Natural killer cell (primary cell): ENCODE measurements around the gene ARHGAP24. TPM values are rescaled to one million over a fixed set of nuclear protein-coding genes. Genes with fewer than 3 reads are reported as not detected.

Experiments
- ATAC-seq, 3 donors: fragments of 150-1000 bp in 2 of 3; fragments of 200-7000 bp in 1 of 3; cut with Tn5 transposase; 1 replicate in 1 of 3; 2 replicates in 2 of 3; pipeline ENCODE4 v1.10.0; 2021; ENCODE audit warnings: mild to moderate bottlenecking in 2 of 3, moderate library complexity in 2 of 3
- DNase-seq, 2 donors: peaks; one replicate each; pipeline versions ENCODE4 v3.0.0 to v3.0.0-alpha.2; 2013 to 2021; ENCODE audit warnings: mixed read lengths in 1 of 2
- H3K27ac ChIP-seq: one replicate; pipeline ENCODE4 v1.5.1; 2013; ENCODE audit warnings: mild to moderate bottlenecking, low read length
- H3K27me3 ChIP-seq: one replicate; pipeline ENCODE4 v1.6.1; 2013; ENCODE audit warnings: low read length; ENCODE audit not compliant: control insufficient read depth, insufficient read depth
- H3K36me3 ChIP-seq: one replicate; pipeline ENCODE4 v1.6.1; 2013; ENCODE audit warnings: low read length; ENCODE audit not compliant: control insufficient read depth, insufficient read depth
- H3K4me1 ChIP-seq: one replicate; pipeline ENCODE4 v1.6.1; 2013; ENCODE audit warnings: low read length; ENCODE audit not compliant: control insufficient read depth, insufficient read depth
- H3K4me3 ChIP-seq: one replicate; pipeline ENCODE4 v1.5.1; 2013; ENCODE audit warnings: low read length
- H3K9me3 ChIP-seq: one replicate; pipeline ENCODE4 v1.6.1; 2013; ENCODE audit warnings: low read length; ENCODE audit not compliant: control insufficient read depth, insufficient read depth
- H3K27ac Mint-ChIP-seq, 2 donors: one replicate each; pipeline ENCODE4 v1.8.0; 2022; ENCODE audit warnings: mild to moderate bottlenecking in 2 of 2, mixed read lengths in 2 of 2, moderate library complexity in 1 of 2
- H3K27me3 Mint-ChIP-seq, 2 donors: one replicate each; pipeline ENCODE4 v1.8.0; 2022; ENCODE audit warnings: low read depth in 2 of 2, mixed read lengths in 2 of 2
- H3K36me3 Mint-ChIP-seq: one replicate; pipeline ENCODE4 v1.8.0; 2022; ENCODE audit warnings: mixed read lengths
- H3K4me1 Mint-ChIP-seq, 2 donors: one replicate each; pipeline ENCODE4 v1.8.0; 2022; ENCODE audit warnings: mixed read lengths in 2 of 2
- H3K4me3 Mint-ChIP-seq: one replicate; pipeline ENCODE4 v1.8.0; 2022; ENCODE audit warnings: mild to moderate bottlenecking, moderate library complexity, mixed read lengths
- H3K9me3 Mint-ChIP-seq, 2 donors: one replicate each; pipeline ENCODE4 v1.8.0; 2022; ENCODE audit warnings: mixed read lengths in 2 of 2
- WGBS: methylation state at CpG from one replicate; pipeline ENCODE4 v1.1.7; 2013; ENCODE audit warnings: missing lambda C conversion rate; ENCODE audit not compliant: insufficient coverage; 5-methylcytosine and 5-hydroxymethylcytosine counted together
- intact Hi-C: fragments of 100-400 bp; cut with micrococcal nuclease; formaldehyde crosslinking; loops from one replicate; pipeline ENCODE4 v1.14.2; 2022
- total RNA-seq, 4 donors: library from RNA; stranded (reverse); fragments of 120-200 nt in 1 of 4; gene quantifications; one replicate each; pipeline versions ENCODE4 v1.2.3 to v1.2.4, GENCODE V29; 2013 to 2022
- TF ChIP-seq, protein P1 (sequence below): fragments of 200-600 bp; IDR thresholded peaks from one replicate; pipeline ENCODE4 v1.8.0; 2022; ENCODE audit warnings: antibody characterized with exemption

ARHGAP24 gene
- total RNA-seq, 3 donors from 2014 or later (not counting 1 experiment from before 2014, with no cell fraction given) = 1.7 to 3.6 (median 1.7) TPM

DNA sequence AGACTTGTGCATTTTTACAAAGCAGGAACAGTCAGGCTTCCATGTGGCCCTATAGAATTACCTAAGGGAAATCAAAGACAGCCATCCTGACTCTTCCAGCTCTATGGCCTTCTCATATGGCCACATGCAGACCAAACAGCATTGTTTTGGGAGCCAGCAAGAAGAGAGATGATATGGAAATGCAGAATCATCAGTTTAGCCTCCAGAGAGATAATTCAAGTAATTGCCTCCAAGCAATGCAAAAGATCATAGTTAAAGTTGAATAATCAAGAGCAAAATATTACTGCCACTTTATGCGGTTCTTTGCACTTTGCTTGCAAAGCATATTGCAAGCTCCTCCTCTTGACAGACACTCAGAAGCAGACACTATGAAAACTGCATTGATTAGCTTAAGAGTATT, 207.4 kb downstream of the ARHGAP24 start:
- intact Hi-C loops = no loop called here
- H3K4me1 Mint-ChIP-seq = no peaks in the 10 kb centered on the region
- no peaks in the 10 kb centered on the region for H3K27me3 ChIP-seq

DNA sequence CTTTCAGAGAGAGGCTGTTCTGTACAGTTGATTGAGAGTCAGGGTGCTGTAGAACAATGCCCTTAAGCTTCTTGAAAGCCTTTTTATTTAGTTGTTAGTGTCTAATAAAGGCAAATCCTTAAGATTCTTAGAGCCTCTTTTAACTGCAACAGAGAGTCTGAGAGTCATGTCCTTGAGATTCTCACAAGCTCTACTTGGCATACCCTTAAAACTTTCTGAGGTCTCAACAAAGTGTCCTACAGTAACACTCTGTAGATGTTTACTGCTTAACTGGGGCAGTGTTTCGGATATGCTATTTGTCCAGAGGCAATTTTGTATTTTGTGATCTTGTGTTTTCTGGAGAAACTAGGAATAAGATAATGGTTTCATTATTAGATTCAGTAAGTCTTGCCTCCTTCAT, 209.7 kb downstream of the ARHGAP24 start:
- Mint-ChIP-seq H3K4me1 (no peaks in the 10 kb centered on the region), H3K9me3 (peaks cover 4 to 6% of the 10 kb centered on the region in 2 donors), H3K27me3 (no peaks in the 10 kb centered on the region), H3K27ac (no peak overlapping the region), H3K4me3 (no peak overlapping the region), H3K36me3 (no peaks in the 10 kb centered on the region)
- ATAC-seq (no peak), DNase-seq (no peak)
- Histone ChIP-seq H3K36me3 (no peaks in the 10 kb centered on the region), H3K27me3 (no peaks in the 10 kb centered on the region), H3K27ac (no peak overlapping the region), H3K9me3 (no peaks in the 10 kb centered on the region), H3K4me3 (no peak overlapping the region), H3K4me1 (no peaks in the 10 kb centered on the region)
- WGBS = 100% methylated on average over 1 of the region's 1 CpG
- TF ChIP-seq, protein P1, sequence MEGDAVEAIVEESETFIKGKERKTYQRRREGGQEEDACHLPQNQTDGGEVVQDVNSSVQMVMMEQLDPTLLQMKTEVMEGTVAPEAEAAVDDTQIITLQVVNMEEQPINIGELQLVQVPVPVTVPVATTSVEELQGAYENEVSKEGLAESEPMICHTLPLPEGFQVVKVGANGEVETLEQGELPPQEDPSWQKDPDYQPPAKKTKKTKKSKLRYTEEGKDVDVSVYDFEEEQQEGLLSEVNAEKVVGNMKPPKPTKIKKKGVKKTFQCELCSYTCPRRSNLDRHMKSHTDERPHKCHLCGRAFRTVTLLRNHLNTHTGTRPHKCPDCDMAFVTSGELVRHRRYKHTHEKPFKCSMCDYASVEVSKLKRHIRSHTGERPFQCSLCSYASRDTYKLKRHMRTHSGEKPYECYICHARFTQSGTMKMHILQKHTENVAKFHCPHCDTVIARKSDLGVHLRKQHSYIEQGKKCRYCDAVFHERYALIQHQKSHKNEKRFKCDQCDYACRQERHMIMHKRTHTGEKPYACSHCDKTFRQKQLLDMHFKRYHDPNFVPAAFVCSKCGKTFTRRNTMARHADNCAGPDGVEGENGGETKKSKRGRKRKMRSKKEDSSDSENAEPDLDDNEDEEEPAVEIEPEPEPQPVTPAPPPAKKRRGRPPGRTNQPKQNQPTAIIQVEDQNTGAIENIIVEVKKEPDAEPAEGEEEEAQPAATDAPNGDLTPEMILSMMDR = no peak
- intact Hi-C loops = no loop called here

More for the DNA sequence above, 207.4 kb downstream of the ARHGAP24 start:
- no peak overlapping the region for H3K4me3 ChIP-seq
- Mint-ChIP-seq H3K9me3 (peaks cover 6 to 11% of the 10 kb centered on the region in 2 donors), H3K27ac (no peak overlapping the region), H3K36me3 (no peaks in the 10 kb centered on the region), H3K27me3 (no peaks in the 10 kb centered on the region), H3K4me3 (no peak overlapping the region)
- no CpG with 5 or more reads among the region's 1 CpG for WGBS
- no peak for DNase-seq
- H3K36me3 ChIP-seq = no peaks in the 10 kb centered on the region
- H3K27ac ChIP-seq = no peak overlapping the region
- peaks cover 3% of the 10 kb centered on the region for H3K9me3 ChIP-seq
- no peaks in the 10 kb centered on the region for H3K4me1 ChIP-seq
- TF ChIP-seq, protein P1 = no peak
- no peak for ATAC-seq

DNA sequence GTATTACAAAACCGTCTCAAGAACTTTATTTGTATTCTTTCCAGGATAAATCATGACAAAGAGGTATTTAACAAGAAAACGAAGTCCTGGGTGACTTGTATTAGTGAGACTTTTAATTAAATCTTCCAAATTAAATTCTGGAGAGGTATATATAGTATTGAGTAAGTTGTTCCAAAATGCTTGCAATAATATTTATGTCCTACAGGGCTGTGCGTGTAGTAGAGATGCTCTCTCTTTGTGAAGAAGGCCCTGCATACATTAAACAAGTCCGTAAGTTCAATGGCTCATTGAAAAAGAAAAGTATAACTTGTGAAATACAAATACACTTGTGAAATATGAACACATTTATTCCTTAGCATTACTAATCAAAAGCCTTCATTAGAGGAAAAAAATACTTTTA, 211.4 kb downstream of the ARHGAP24 start:
- Histone ChIP-seq H3K27ac (no peak overlapping the region), H3K4me1 (no peaks in the 10 kb centered on the region), H3K4me3 (no peak overlapping the region), H3K9me3 (no peaks in the 10 kb centered on the region), H3K36me3 (no peaks in the 10 kb centered on the region), H3K27me3 (no peaks in the 10 kb centered on the region)
- no peaks in the 10 kb centered on the region for H3K4me1 Mint-ChIP-seq
- peaks cover 6 to 10% of the 10 kb centered on the region in 2 donors for H3K9me3 Mint-ChIP-seq
- no peak overlapping the region for H3K4me3 Mint-ChIP-seq
- ATAC-seq (no peak), DNase-seq (no peak)
- intact Hi-C loops = no loop called here
- H3K27ac Mint-ChIP-seq = no peak overlapping the region
- no peaks in the 10 kb centered on the region for H3K36me3 Mint-ChIP-seq
- 100% methylated on average over 2 of the region's 4 CpGs for WGBS
- no peaks in the 10 kb centered on the region for H3K27me3 Mint-ChIP-seq
- TF ChIP-seq, protein P1 = no peak

DNA sequence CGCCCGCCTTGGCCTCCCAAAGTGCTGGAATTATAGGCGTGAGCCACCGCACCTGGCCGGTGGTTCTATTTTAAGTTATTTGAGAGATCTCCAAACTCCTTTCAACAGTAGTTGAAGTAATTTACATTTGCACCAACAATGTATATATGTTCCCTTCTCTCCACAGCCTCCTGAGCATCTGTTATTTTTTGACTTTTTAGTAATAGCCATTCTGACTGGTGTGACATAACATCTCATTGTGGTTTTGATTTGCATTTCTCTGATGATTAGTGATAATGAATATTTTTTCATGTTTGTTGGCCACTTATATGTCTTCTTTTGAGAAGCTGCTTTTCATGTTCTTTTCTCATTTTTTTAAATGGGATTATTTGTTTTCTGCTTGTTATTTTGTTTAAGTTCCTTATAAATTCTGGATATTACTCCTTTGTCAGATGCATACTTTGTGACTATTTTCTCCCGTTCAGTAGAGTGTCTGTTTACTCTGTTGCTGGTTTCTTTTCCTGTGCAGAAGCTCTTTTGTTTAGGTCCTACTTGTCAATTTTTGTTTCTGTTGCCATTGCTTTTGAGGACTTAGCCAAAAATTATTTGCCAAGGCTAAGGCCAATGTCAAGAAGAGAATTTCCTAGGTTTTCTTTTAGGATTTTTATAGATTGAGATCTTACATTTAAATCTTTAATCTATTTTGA, 213.2 kb downstream of the ARHGAP24 start:
- no peak overlapping the region for H3K4me3 ChIP-seq
- ATAC-seq (no peak), DNase-seq (no peak)
- no peak overlapping the region for H3K27ac Mint-ChIP-seq
- no peaks in the 10 kb centered on the region for H3K36me3 ChIP-seq
- TF ChIP-seq, protein P1 = no peak
- peaks cover 4% of the 10 kb centered on the region for H3K9me3 ChIP-seq
- no peaks in the 10 kb centered on the region for H3K27me3 ChIP-seq
- H3K4me3 Mint-ChIP-seq = no peak overlapping the region
- 94% methylated on average over 6 of the region's 6 CpGs for WGBS
- peaks cover 12% of the 10 kb centered on the region for H3K36me3 Mint-ChIP-seq
- H3K27me3 Mint-ChIP-seq = no peaks in the 10 kb centered on the region
- peaks cover 10 to 13% of the 10 kb centered on the region in 2 donors for H3K9me3 Mint-ChIP-seq
- intact Hi-C loops = no loop called here
- H3K27ac ChIP-seq = no peak overlapping the region
- H3K4me1 ChIP-seq = no peaks in the 10 kb centered on the region
- no peaks in the 10 kb centered on the region for H3K4me1 Mint-ChIP-seq
